Mesenchymal stem cell (in vitro differentiated cells and primary cell): ENCODE results near the gene PYROXD2.

Source experiments
- DNase-seq: peaks from one replicate; pipeline ENCODE4 v3.0.0-alpha.2; 2013
- H2AFZ ChIP-seq: one replicate; pipeline ENCODE4 v1.6.1; 2013; ENCODE audit warnings: low read depth, mild to moderate bottlenecking, control low read depth, inconsistent platforms, low read length, moderate library complexity
- H2AK5ac ChIP-seq: 2 replicates; pipeline ENCODE4 v1.6.1; 2013; ENCODE audit warnings: low read length, moderate library complexity, mild to moderate bottlenecking, inconsistent platforms; ENCODE audit not compliant: severe bottlenecking
- H2BK120ac ChIP-seq: one replicate; pipeline ENCODE4 v1.6.1; 2013; ENCODE audit warnings: low read depth, mild to moderate bottlenecking, inconsistent platforms, low read length, moderate library complexity
- H2BK12ac ChIP-seq, 2 experiments: one replicate each; pipeline ENCODE4 v1.6.1; 2013; ENCODE audit warnings: inconsistent platforms in 2 of 2, low read length in 2 of 2, mild to moderate bottlenecking in 2 of 2, moderate library complexity in 2 of 2, control low read depth in 1 of 2
- H2BK15ac ChIP-seq: one replicate; pipeline ENCODE4 v1.6.1; 2013; ENCODE audit warnings: mild to moderate bottlenecking, low read depth, inconsistent platforms; ENCODE audit not compliant: poor library complexity, severe bottlenecking
- H2BK5ac ChIP-seq: 2 replicates; pipeline ENCODE4 v1.6.1; 2013; ENCODE audit warnings: low read depth, mild to moderate bottlenecking, low read length, control low read depth, inconsistent platforms; ENCODE audit not compliant: poor library complexity, severe bottlenecking
- H3K14ac ChIP-seq, 2 experiments: one replicate each; pipeline ENCODE4 v1.6.1; 2013; ENCODE audit warnings: inconsistent platforms in 2 of 2, low read length in 2 of 2, control low read depth in 1 of 2, mild to moderate bottlenecking in 1 of 2, moderate library complexity in 1 of 2
- H3K18ac ChIP-seq, 2 experiments: one replicate each; pipeline ENCODE4 v1.6.1; 2013; ENCODE audit warnings: inconsistent platforms in 2 of 2, low read length in 2 of 2, control low read depth in 1 of 2, low read depth in 1 of 2, mild to moderate bottlenecking in 1 of 2
- H3K23ac ChIP-seq, 2 experiments: one replicate each; pipeline ENCODE4 v1.6.1; 2013; ENCODE audit warnings: inconsistent platforms in 2 of 2, low read length in 2 of 2, mild to moderate bottlenecking in 2 of 2, moderate library complexity in 2 of 2, control low read depth in 1 of 2
- H3K27ac ChIP-seq: 2 replicates; pipeline ENCODE4 v1.5.1; 2013; ENCODE audit warnings: mild to moderate bottlenecking, moderate library complexity, low read length, control low read depth, inconsistent platforms; ENCODE audit not compliant: poor library complexity, severe bottlenecking
- H3K27me3 ChIP-seq, 2 experiments: 2 replicates each; pipeline versions ENCODE4 v1.6.1 to v1.7.0; 2013; ENCODE audit warnings: low read length in 2 of 2, mild to moderate bottlenecking in 2 of 2, moderate library complexity in 2 of 2, control low read depth in 1 of 2, inconsistent platforms in 1 of 2; ENCODE audit not compliant: control insufficient read depth in 1 of 2, insufficient read depth in 1 of 2
- H3K36me3 ChIP-seq, 2 experiments: 2 replicates each; pipeline versions ENCODE4 v1.6.1 to v1.7.0; 2013; ENCODE audit warnings: low read length in 2 of 2, control low read depth in 1 of 2, inconsistent platforms in 1 of 2, low read depth in 1 of 2, mild to moderate bottlenecking in 1 of 2; ENCODE audit not compliant: insufficient read depth in 2 of 2, control insufficient read depth in 1 of 2
- H3K4ac ChIP-seq, 2 experiments: one replicate each; pipeline ENCODE4 v1.6.1; 2013; ENCODE audit warnings: inconsistent platforms in 2 of 2, low read length in 2 of 2, mild to moderate bottlenecking in 2 of 2, moderate library complexity in 2 of 2, control low read depth in 1 of 2, low read depth in 1 of 2
- H3K4me1 ChIP-seq: 2 replicates; pipeline ENCODE4 v1.6.1; 2013; ENCODE audit warnings: low read depth, low read length, control low read depth; ENCODE audit not compliant: control insufficient read depth, insufficient read depth
- H3K4me2 ChIP-seq: 2 replicates; pipeline ENCODE4 v1.6.1; 2013; ENCODE audit warnings: low read length, mild to moderate bottlenecking, inconsistent platforms; ENCODE audit not compliant: poor library complexity, severe bottlenecking
- H3K4me3 ChIP-seq, 2 experiments: 2 replicates each; pipeline versions ENCODE4 v1.5.1 to v1.7.0; 2013; ENCODE audit warnings: low read length in 2 of 2, mild to moderate bottlenecking in 2 of 2, control low read depth in 1 of 2, low read depth in 1 of 2; ENCODE audit not compliant: insufficient read depth in 1 of 2
- H3K79me1 ChIP-seq: replicated peaks from 2 replicates; pipeline ENCODE4 v1.6.1; 2013; ENCODE audit warnings: mild to moderate bottlenecking, control low read depth, low read length, inconsistent platforms; ENCODE audit not compliant: poor library complexity, severe bottlenecking
- H3K9ac ChIP-seq: 2 replicates; pipeline ENCODE4 v1.7.0; 2013; ENCODE audit warnings: mild to moderate bottlenecking, low read length, moderate library complexity
- H3K9me3 ChIP-seq: 2 replicates; pipeline ENCODE4 v1.7.0; 2013; ENCODE audit warnings: mild to moderate bottlenecking, low read length; ENCODE audit not compliant: control insufficient read depth
- H4K8ac ChIP-seq: one replicate; pipeline ENCODE4 v1.6.1; 2013; ENCODE audit warnings: inconsistent platforms, mild to moderate bottlenecking, low read length, moderate library complexity
- H4K91ac ChIP-seq: one replicate; pipeline ENCODE4 v1.6.1; 2013; ENCODE audit warnings: mild to moderate bottlenecking, low read length, inconsistent platforms
- WGBS: methylation state at CpG from one replicate; pipeline ENCODE4 v1.1.7; 2013; ENCODE audit warnings: mixed read lengths; 5-methylcytosine and 5-hydroxymethylcytosine counted together

The PYROXD2 gene

DNA sequence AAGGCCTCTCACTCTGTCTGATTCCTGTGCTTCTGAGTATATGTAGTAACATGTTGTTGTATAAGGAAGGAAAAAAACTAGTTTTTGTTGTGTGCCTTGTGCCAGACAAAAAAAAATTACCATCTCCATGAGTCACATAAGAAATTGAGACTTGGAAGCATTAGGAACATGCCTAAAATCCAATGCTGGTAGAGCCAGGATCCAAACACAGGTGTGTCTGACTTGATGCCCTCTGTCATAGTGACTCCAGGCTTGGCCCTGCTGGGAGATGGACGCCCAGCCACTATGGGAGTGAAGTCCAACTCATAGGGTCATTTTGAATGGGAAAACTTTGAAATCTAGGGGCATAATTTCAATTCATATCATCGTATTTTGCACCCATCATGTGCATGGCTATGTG is 38.0 kb downstream of the PYROXD2 start:
- Histone ChIP-seq H2BK15ac (no peak overlapping the region), H3K4me3 (no peak overlapping the region), H3K27ac (no peak overlapping the region), H4K8ac (no peak overlapping the region), H4K91ac (no peak overlapping the region), H2BK12ac (no peak overlapping the region), H3K14ac (no peak overlapping the region), H3K4ac (no peak overlapping the region), H3K9ac (no peak overlapping the region), H3K36me3 (no peaks in the 10 kb centered on the region), H2BK5ac (no peak overlapping the region), H2BK120ac (no peak overlapping the region), H3K79me1 (no peaks in the 10 kb centered on the region), H2AK5ac (no peak overlapping the region), H3K4me1 (peaks cover 10% of the 10 kb centered on the region), H3K9me3 (no peaks in the 10 kb centered on the region), H3K23ac (no peak overlapping the region), H2AFZ (no peak overlapping the region), H3K4me2 (no peak overlapping the region), H3K27me3 (no peaks in the 10 kb centered on the region), H3K18ac (no peak overlapping the region)
- WGBS = 83% methylated on average over 1 of the region's 2 CpGs
- no peak for DNase-seq

DNA sequence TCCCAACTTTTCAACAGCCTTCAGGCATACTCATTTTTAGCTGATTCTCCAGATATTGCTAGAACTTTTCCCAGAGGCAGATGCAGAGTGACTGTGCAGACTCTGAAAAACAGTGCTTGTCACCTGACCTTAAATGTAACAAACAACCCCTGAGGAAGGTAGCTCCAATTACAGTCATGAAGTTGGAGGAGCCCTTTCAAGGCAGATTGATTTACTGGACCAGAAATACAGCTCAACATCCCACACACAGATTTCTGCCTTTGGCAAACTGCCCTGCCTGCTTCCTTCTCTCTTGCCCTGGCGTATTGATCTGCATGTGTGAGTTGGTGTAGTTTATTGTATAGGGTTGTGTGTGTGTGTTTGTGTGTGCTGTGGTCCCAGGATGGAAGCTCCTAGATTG is 38.5 kb downstream of the PYROXD2 start:
- Histone ChIP-seq H3K9ac (no peak overlapping the region), H3K9me3 (no peaks in the 10 kb centered on the region), H3K27ac (no peak overlapping the region), H3K23ac (no peak overlapping the region), H2BK12ac (no peak overlapping the region), H3K4ac (no peak overlapping the region), H3K4me2 (no peak overlapping the region), H2BK120ac (no peak overlapping the region), H3K27me3 (no peaks in the 10 kb centered on the region), H2BK5ac (no peak overlapping the region), H4K8ac (no peak overlapping the region), H3K14ac (no peak overlapping the region), H2AFZ (no peak overlapping the region), H2BK15ac (no peak overlapping the region), H3K4me1 (peaks cover 10% of the 10 kb centered on the region), H3K4me3 (no peak overlapping the region), H3K79me1 (no peaks in the 10 kb centered on the region), H3K18ac (no peak overlapping the region), H3K36me3 (no peaks in the 10 kb centered on the region), H4K91ac (no peak overlapping the region), H2AK5ac (no peak overlapping the region)
- WGBS = 100% methylated on average over 1 of the region's 1 CpG
- no peak for DNase-seq

GRCh38 chr10:98374217-98374985 is 40.6 kb downstream of the PYROXD2 start:
- Histone ChIP-seq H3K27ac (no peak overlapping the region), H3K4me3 (no peak overlapping the region), H3K18ac (peak overlapping the region; percentile 11 to 75), H2BK120ac (no peak overlapping the region), H3K27me3 (no peaks in the 10 kb centered on the region), H4K91ac (no peak overlapping the region), H2BK12ac (peak overlapping the region in 1 of 2 experiments; percentile 67), H3K23ac (no peak overlapping the region), H3K9me3 (no peaks in the 10 kb centered on the region), H4K8ac (no peak overlapping the region), H2AFZ (no peak overlapping the region), H3K4me1 (peaks cover 7% of the 10 kb centered on the region), H3K79me1 (no peaks in the 10 kb centered on the region), H3K36me3 (no peaks in the 10 kb centered on the region), H2BK5ac (no peak overlapping the region), H3K14ac (no peak overlapping the region), H2BK15ac (no peak overlapping the region), H3K9ac (peak overlapping the region; percentile 38), H2AK5ac (no peak overlapping the region), H3K4me2 (no peak overlapping the region), H3K4ac (no peak overlapping the region)
- peak; percentile 76 for DNase-seq
- WGBS = 17% methylated on average over 8 of the region's 8 CpGs

DNA sequence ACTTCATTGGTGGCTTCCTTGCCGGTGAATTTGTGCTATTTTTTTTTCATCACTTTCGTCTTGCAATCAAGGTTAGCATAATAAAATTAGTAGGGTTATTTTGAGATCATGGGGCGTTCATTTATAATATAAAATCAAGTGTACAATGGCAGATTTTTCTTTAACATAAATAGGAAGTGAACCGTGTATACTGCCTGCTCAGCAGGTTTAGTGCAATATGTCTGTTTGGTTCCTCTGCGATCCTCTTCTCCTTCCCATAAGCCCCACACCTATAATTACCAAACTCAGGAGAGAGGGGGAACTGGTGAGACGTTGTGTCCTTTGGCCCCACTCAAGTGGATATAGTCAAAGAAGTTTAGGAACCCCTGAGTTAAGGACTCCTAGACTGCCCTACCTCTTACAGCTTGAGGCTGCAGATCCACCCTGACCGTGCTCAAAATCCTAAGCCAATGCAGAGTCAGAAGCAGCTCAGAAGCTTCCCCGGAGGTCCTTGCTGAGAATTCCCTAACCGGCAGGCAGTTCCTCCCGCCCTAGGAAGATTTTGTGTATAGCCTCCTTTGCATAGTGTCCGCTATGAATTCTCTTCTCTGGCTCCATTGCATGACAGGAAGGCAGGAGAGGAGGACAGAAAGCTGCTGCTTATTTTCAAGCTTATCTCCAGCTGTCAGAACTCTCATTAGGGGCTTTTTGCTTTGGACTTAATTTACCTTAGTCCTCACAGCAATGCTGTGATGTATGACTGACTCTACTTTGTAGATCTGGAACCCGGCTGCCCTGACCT is 41.5 kb downstream of the PYROXD2 start:
- H3K9ac ChIP-seq = no peak overlapping the region
- H4K91ac ChIP-seq = no peak overlapping the region
- DNase-seq = peak; percentile 67
- H3K79me1 ChIP-seq = no peaks in the 10 kb centered on the region
- peak overlapping the region; percentile 33 to 57 for H3K18ac ChIP-seq
- no peaks in the 10 kb centered on the region for H3K36me3 ChIP-seq
- no peaks in the 10 kb centered on the region for H3K27me3 ChIP-seq
- H2BK120ac ChIP-seq = peak overlapping the region; percentile 11
- H2AFZ ChIP-seq = peak overlapping the region; percentile 19
- peak overlapping the region; percentile 20 for H2AK5ac ChIP-seq
- H2BK12ac ChIP-seq = peak overlapping the region in 1 of 2 experiments; percentile 60
- no peak overlapping the region for H4K8ac ChIP-seq
- peak overlapping the region; percentile 47 to 54 for H3K4ac ChIP-seq
- H3K23ac ChIP-seq = no peak overlapping the region
- no peak overlapping the region for H3K4me2 ChIP-seq
- peak overlapping the region; percentile 37 for H2BK15ac ChIP-seq
- no peak overlapping the region for H3K27ac ChIP-seq
- peaks cover 7% of the 10 kb centered on the region for H3K4me1 ChIP-seq
- no peak overlapping the region for H2BK5ac ChIP-seq
- H3K14ac ChIP-seq = no peak overlapping the region
- 32% methylated on average over 8 of the region's 12 CpGs for WGBS
- no peaks in the 10 kb centered on the region for H3K9me3 ChIP-seq
- H3K4me3 ChIP-seq = no peak overlapping the region
